ENCODE measurements around the gene PRKAR1B.

PRKAR1B gene

GRCh38 chr7:524800-525199, 202.3 kb downstream of the PRKAR1B start:
- no peak overlapping the region for H3K4me3 ChIP-seq (ENCODE audit: low read length)
- DNase-seq (ENCODE audit: low read depth): no peak
- TF ChIP-seq CTCF (conservative IDR thresholded peaks at IDR 0.05; ENCODE audit: low read depth, low read length): no peak

- no peak overlapping the region for H3K4me3 ChIP-seq (ENCODE audit: low read length)
- DNase-seq (ENCODE audit: low read depth): no peak
- TF ChIP-seq CTCF (conservative IDR thresholded peaks at IDR 0.05; ENCODE audit: low read depth, low read length): no peak
Measured at GRCh38 chr7:523347-524336, 203.4 kb downstream of the PRKAR1B start.

GRCh38 chr7:522951-523314, 204.1 kb downstream of the PRKAR1B start:
- TF ChIP-seq CTCF (conservative IDR thresholded peaks at IDR 0.05; ENCODE audit: low read depth, low read length): no peak
- no peak for DNase-seq (ENCODE audit: low read depth)
- H3K4me3 ChIP-seq (ENCODE audit: low read length): no peak overlapping the region

GRCh38 chr7:522071-522950, 204.8 kb downstream of the PRKAR1B start:
- no peak for TF ChIP-seq CTCF (conservative IDR thresholded peaks at IDR 0.05; ENCODE audit: low read depth, low read length)
- DNase-seq (ENCODE audit: low read depth): no peak
- H3K4me3 ChIP-seq (ENCODE audit: low read length): peak overlapping the region; percentile 28

GRCh38 chr7:521221-522070, 205.6 kb downstream of the PRKAR1B start:
- H3K4me3 ChIP-seq (ENCODE audit: low read length): peak overlapping the region; percentile 28
- no peak for DNase-seq (ENCODE audit: low read depth)
- no peak for TF ChIP-seq CTCF (conservative IDR thresholded peaks at IDR 0.05; ENCODE audit: low read depth, low read length)

GRCh38 chr7:520503-521161, 206.4 kb downstream of the PRKAR1B start:
- no peak overlapping the region for H3K4me3 ChIP-seq (ENCODE audit: low read length)
- no peak for TF ChIP-seq CTCF (conservative IDR thresholded peaks at IDR 0.05; ENCODE audit: low read depth, low read length)
- DNase-seq (ENCODE audit: low read depth): no peak
